Measurements from ENCODE around the gene CLIC1. TPM values are rescaled to one million over a fixed set of nuclear protein-coding genes. Genes with fewer than 3 reads are reported as not detected.

Gene CLIC1
- total RNA-seq, 1 donor from 2014 or later = 131 TPM

- DNase-seq (ENCODE audit: low spot score) = no peak
- intact Hi-C loops (cut with DNase I) = no loop called here
Measured at GRCh38 chr6:31741815-31742214, 5.5 kb upstream of the CLIC1 start.

- intact Hi-C loops (cut with DNase I) = no loop called here
- no peak for DNase-seq (ENCODE audit: low spot score)
Measured at GRCh38 chr6:31740397-31741223, 4.3 kb upstream of the CLIC1 start.

- intact Hi-C loops (cut with DNase I) = loop anchor here (5.0 kb wide), 1 partner anchor 57 kb away; the partner anchor contains the start of gene VARS1
- DNase-seq (ENCODE audit: low spot score) = peak; percentile 99
Measured at GRCh38 chr6:31739639-31740396, 3.5 kb upstream of the CLIC1 start, which contains the start of gene MSH5. MSH5 (plus strand) TSS chr6:31740005; CDS start chr6:31740467, 462 bp downstream.

GRCh38 chr6:31737991-31738979 lies 2.0 kb upstream of the CLIC1 start:
- intact Hi-C loops (cut with DNase I) = loop anchor here (5.0 kb wide), 1 partner anchor 59 kb away; the partner anchor contains the start of gene VARS1

GRCh38 chr6:31737315-31737990 lies 1.1 kb upstream of the CLIC1 start:
- intact Hi-C loops (cut with DNase I) = loop anchor here (5.0 kb wide), 1 partner anchor 60 kb away; the partner anchor contains the start of gene VARS1

More at GRCh38 chr6:31737991-31738979, 2.0 kb upstream of the CLIC1 start:
- peak; percentile 88 for DNase-seq (ENCODE audit: low spot score)

GRCh38 chr6:31736768-31737314 lies 511 bp upstream of the CLIC1 start:
- DNase-seq (ENCODE audit: low spot score) = no peak
- intact Hi-C loops (cut with DNase I) = loop anchor here (5.0 kb wide), 1 partner anchor 60 kb away; the partner anchor contains the start of gene VARS1

More at GRCh38 chr6:31737315-31737990, 1.1 kb upstream of the CLIC1 start:
- DNase-seq (ENCODE audit: low spot score) = no peak

GRCh38 chr6:31734821-31735406 lies 1.4 kb downstream of the CLIC1 start:
- intact Hi-C loops (cut with DNase I) = loop anchor here (5.0 kb wide), 1 partner anchor 62 kb away; the partner anchor contains the start of gene VARS1
- peak; percentile 86 for DNase-seq (ENCODE audit: low spot score)

- intact Hi-C loops (cut with DNase I) = no loop called here
- DNase-seq (ENCODE audit: low spot score) = no peak
Measured at GRCh38 chr6:31734247-31734820, 2.0 kb downstream of the CLIC1 start.

- no peak for DNase-seq (ENCODE audit: low spot score)
- intact Hi-C loops (cut with DNase I) = no loop called here
Measured at GRCh38 chr6:31733734-31734133, 2.6 kb downstream of the CLIC1 start.

- intact Hi-C loops (cut with DNase I) = no loop called here
Measured at GRCh38 chr6:31732029-31732428, 4.3 kb downstream of the CLIC1 start.

GRCh38 chr6:31730631-31731086 lies 5.7 kb downstream of the CLIC1 start:
- intact Hi-C loops (cut with DNase I) = no loop called here
- DNase-seq (ENCODE audit: low spot score) = no peak

More at GRCh38 chr6:31732029-31732428, 4.3 kb downstream of the CLIC1 start:
- DNase-seq (ENCODE audit: low spot score) = no peak

GRCh38 chr6:31729979-31730630 lies 6.2 kb downstream of the CLIC1 start:
- peak; percentile 95 for DNase-seq (ENCODE audit: low spot score)
- intact Hi-C loops (cut with DNase I) = loop anchor here (2.0 to 5.0 kb wide), 3 partner anchors 27 to 105 kb away; partner anchors contain the start of genes ABHD16A and SAPCD1

GRCh38 chr6:31729515-31729978 lies 6.8 kb downstream of the CLIC1 start:
- intact Hi-C loops (cut with DNase I) = loop anchor here (2.0 to 5.0 kb wide), 3 partner anchors 27 to 105 kb away; partner anchors contain the start of genes ABHD16A and SAPCD1
- DNase-seq (ENCODE audit: low spot score) = peak; percentile 96

GRCh38 chr6:31728767-31729514 lies 7.4 kb downstream of the CLIC1 start, which contains the start of gene DDAH2:
DDAH2 (minus strand) TSS chr6:31729299; CDS start chr6:31729161, 138 bp downstream.
- intact Hi-C loops (cut with DNase I) = loop anchor here (2.0 to 5.0 kb wide), 3 partner anchors 26 to 106 kb away; partner anchors contain the start of genes ABHD16A and SAPCD1
- DNase-seq (ENCODE audit: low spot score) = no peak
